IgD-negative memory B cell (primary cell): ENCODE results near the gene APBA2. TPM values are rescaled to one million over a fixed set of nuclear protein-coding genes. Genes with fewer than 3 reads are reported as not detected.
"Not testable (repeated sequence)": the region's sequence is repeated elsewhere in the genome, so short reads cannot be mapped to it uniquely, and the experiment has no call there.

ENCODE experiments used
- H3K27ac Mint-ChIP-seq, 3 donors: one replicate each; pipeline ENCODE4 v1.8.0; 2020 to 2022; ENCODE audit warnings: mild to moderate bottlenecking in 3 of 3, mixed read lengths in 3 of 3, moderate library complexity in 1 of 3
- H3K27me3 Mint-ChIP-seq: one replicate; pipeline ENCODE4 v1.8.0; 2021; ENCODE audit warnings: mixed read lengths
- H3K36me3 Mint-ChIP-seq: one replicate; pipeline ENCODE4 v1.8.0; 2020; ENCODE audit warnings: mild to moderate bottlenecking, mixed read lengths
- H3K4me1 Mint-ChIP-seq, 3 donors: one replicate each; pipeline ENCODE4 v1.8.0; 2020 to 2022; ENCODE audit warnings: mixed read lengths in 3 of 3, mild to moderate bottlenecking in 1 of 3
- H3K4me3 Mint-ChIP-seq, 4 donors: one replicate each; pipeline ENCODE4 v1.8.0; 2020 to 2022; ENCODE audit warnings: mild to moderate bottlenecking in 4 of 4, mixed read lengths in 4 of 4, moderate library complexity in 3 of 4
- H3K9me3 Mint-ChIP-seq, 3 donors: one replicate each; pipeline ENCODE4 v1.8.0; 2020 to 2021; ENCODE audit warnings: mixed read lengths in 3 of 3, mild to moderate bottlenecking in 1 of 3
- polyA plus RNA-seq: library from polyadenylated mRNA; unstranded; fragments of 300-500 nt; fragmentation: Illumina TruSeq; gene quantifications from one replicate; pipeline ENCODE4 v1.2.3, GENCODE V29; 2021

APBA2 gene
- polyA plus RNA-seq, 1 donor from 2014 or later, result 3.5 TPM

GRCh38 chr15:28887339-28888174 is 1.8 kb downstream of the APBA2 start:
- Mint-ChIP-seq H3K4me1 (peaks cover 0 to 2% (median 1%) of the 10 kb centered on the region in 3 donors), H3K27ac (no peak overlapping the region), H3K9me3 (no peaks in the 10 kb centered on the region), H3K36me3 (peaks cover 2% of the 10 kb centered on the region), H3K4me3 (peak overlapping the region in 2 of 4 donors; percentile 4 to 34), H3K27me3 (peaks cover 30% of the 10 kb centered on the region)

GRCh38 chr15:28888302-28888894 is 2.6 kb downstream of the APBA2 start:
- H3K4me1 Mint-ChIP-seq, result peaks cover 0 to 2% (median 1%) of the 10 kb centered on the region in 3 donors
- H3K9me3 Mint-ChIP-seq, result no peaks in the 10 kb centered on the region
- H3K27ac Mint-ChIP-seq, result no peak overlapping the region
- peaks cover 2% of the 10 kb centered on the region for H3K36me3 Mint-ChIP-seq
- no peak overlapping the region for H3K4me3 Mint-ChIP-seq
- H3K27me3 Mint-ChIP-seq, result peaks cover 30% of the 10 kb centered on the region

GRCh38 chr15:28888900-28889299 is 3.1 kb downstream of the APBA2 start:
- H3K4me3 Mint-ChIP-seq, result no peak overlapping the region
- no peak overlapping the region for H3K27ac Mint-ChIP-seq

GRCh38 chr15:28889346-28889745 is 3.6 kb downstream of the APBA2 start:
- Mint-ChIP-seq H3K36me3 (peaks cover 2% of the 10 kb centered on the region), H3K27ac (peak overlapping the region in 1 of 3 donors; percentile 65), H3K27me3 (peaks cover 27% of the 10 kb centered on the region), H3K4me3 (no peak overlapping the region), H3K4me1 (peaks cover 0 to 2% (median 1%) of the 10 kb centered on the region in 3 donors), H3K9me3 (no peaks in the 10 kb centered on the region)

More at GRCh38 chr15:28888900-28889299, 3.1 kb downstream of the APBA2 start:
- peaks cover 2% of the 10 kb centered on the region for H3K36me3 Mint-ChIP-seq
- H3K4me1 Mint-ChIP-seq, result peaks cover 0 to 2% (median 1%) of the 10 kb centered on the region in 3 donors
- no peaks in the 10 kb centered on the region for H3K9me3 Mint-ChIP-seq
- H3K27me3 Mint-ChIP-seq, result peaks cover 30% of the 10 kb centered on the region

GRCh38 chr15:28889871-28890270 is 4.1 kb downstream of the APBA2 start:
- peaks cover 22% of the 10 kb centered on the region for H3K27me3 Mint-ChIP-seq
- H3K36me3 Mint-ChIP-seq, H3K9me3 Mint-ChIP-seq, H3K4me1 Mint-ChIP-seq, H3K4me3 Mint-ChIP-seq, H3K27ac Mint-ChIP-seq: not testable (repeated sequence)

- H3K27ac Mint-ChIP-seq, result peak overlapping the region in 1 of 3 donors; percentile 3
Measured at GRCh38 chr15:28890291-28890690, 4.5 kb downstream of the APBA2 start.

GRCh38 chr15:28890711-28891495 is 5.1 kb downstream of the APBA2 start:
- Mint-ChIP-seq H3K9me3 (no peaks in the 10 kb centered on the region), H3K27ac (peak overlapping the region in 1 of 3 donors; percentile 3), H3K4me3 (no peak overlapping the region), H3K4me1 (peaks cover 0 to 2% (median 1%) of the 10 kb centered on the region in 3 donors), H3K27me3 (peaks cover 18% of the 10 kb centered on the region), H3K36me3 (peaks cover 2% of the 10 kb centered on the region)

More at GRCh38 chr15:28890291-28890690, 4.5 kb downstream of the APBA2 start:
- not testable (repeated sequence) for H3K9me3 Mint-ChIP-seq, H3K36me3 Mint-ChIP-seq, H3K4me3 Mint-ChIP-seq, H3K4me1 Mint-ChIP-seq
- peaks cover 18% of the 10 kb centered on the region for H3K27me3 Mint-ChIP-seq

- Mint-ChIP-seq H3K4me1 (peaks cover 0 to 2% (median 1%) of the 10 kb centered on the region in 3 donors), H3K36me3 (peaks cover 2% of the 10 kb centered on the region), H3K27ac (peak overlapping the region in 1 of 3 donors; percentile 9), H3K4me3 (no peak overlapping the region), H3K27me3 (peaks cover 18% of the 10 kb centered on the region), H3K9me3 (no peaks in the 10 kb centered on the region)
Measured at GRCh38 chr15:28891588-28891987, 5.8 kb downstream of the APBA2 start.

GRCh38 chr15:28892789-28893610 is 7.2 kb downstream of the APBA2 start:
- H3K36me3 Mint-ChIP-seq, result peaks cover under 1% of the 10 kb centered on the region
- no peak overlapping the region for H3K4me3 Mint-ChIP-seq
- peaks cover 0 to 2% (median 0%) of the 10 kb centered on the region in 3 donors for H3K9me3 Mint-ChIP-seq
- peaks cover 0 to under 1% (median 0%) of the 10 kb centered on the region in 3 donors for H3K4me1 Mint-ChIP-seq
- peaks cover 14% of the 10 kb centered on the region for H3K27me3 Mint-ChIP-seq
- no peak overlapping the region for H3K27ac Mint-ChIP-seq

GRCh38 chr15:28894631-28895030 is 8.9 kb downstream of the APBA2 start:
- Mint-ChIP-seq H3K4me1 (no peaks in the 10 kb centered on the region), H3K36me3 (no peaks in the 10 kb centered on the region), H3K27me3 (peaks cover 4% of the 10 kb centered on the region), H3K4me3 (peak overlapping the region in 1 of 4 donors; percentile 65), H3K27ac (no peak overlapping the region), H3K9me3 (peaks cover 0 to 2% (median 0%) of the 10 kb centered on the region in 3 donors)

- Mint-ChIP-seq H3K27ac (no peak overlapping the region), H3K4me3 (no peak overlapping the region), H3K27me3 (no peaks in the 10 kb centered on the region), H3K36me3 (no peaks in the 10 kb centered on the region), H3K4me1 (no peaks in the 10 kb centered on the region), H3K9me3 (peaks cover 0 to 2% (median 0%) of the 10 kb centered on the region in 3 donors)
Measured at GRCh38 chr15:28895146-28895545, 9.4 kb downstream of the APBA2 start.

GRCh38 chr15:28895566-28895965 is 9.8 kb downstream of the APBA2 start:
- Mint-ChIP-seq H3K9me3 (peaks cover 0 to 2% (median 0%) of the 10 kb centered on the region in 3 donors), H3K27ac (no peak overlapping the region), H3K27me3 (no peaks in the 10 kb centered on the region), H3K4me3 (no peak overlapping the region), H3K4me1 (no peaks in the 10 kb centered on the region), H3K36me3 (no peaks in the 10 kb centered on the region)

GRCh38 chr15:28896951-28897350 is 11.2 kb downstream of the APBA2 start:
- H3K4me3 Mint-ChIP-seq, result peak overlapping the region in 1 of 4 donors; percentile 52
- H3K4me1 Mint-ChIP-seq, result no peaks in the 10 kb centered on the region
- H3K27ac Mint-ChIP-seq, result no peak overlapping the region
- H3K36me3 Mint-ChIP-seq, result no peaks in the 10 kb centered on the region
- H3K9me3 Mint-ChIP-seq, result peaks cover 0 to 2% (median 0%) of the 10 kb centered on the region in 3 donors
- no peaks in the 10 kb centered on the region for H3K27me3 Mint-ChIP-seq

GRCh38 chr15:28897861-28898585 is 12.2 kb downstream of the APBA2 start:
- Mint-ChIP-seq H3K27ac (no peak overlapping the region), H3K36me3 (no peaks in the 10 kb centered on the region), H3K27me3 (no peaks in the 10 kb centered on the region), H3K9me3 (peaks cover 0 to 2% (median 0%) of the 10 kb centered on the region in 3 donors), H3K4me3 (no peak overlapping the region), H3K4me1 (no peaks in the 10 kb centered on the region)
